Cerebellar nuclear complex (tissue), 1 donor: Measurements from ENCODE around the gene HES3.

ENCODE experiments used
- DNase-seq, 2 experiments: peaks; one replicate each; lab custom pipeline; 2025; lab: John Stamatoyannopoulos, UW

The HES3 gene, protein sequence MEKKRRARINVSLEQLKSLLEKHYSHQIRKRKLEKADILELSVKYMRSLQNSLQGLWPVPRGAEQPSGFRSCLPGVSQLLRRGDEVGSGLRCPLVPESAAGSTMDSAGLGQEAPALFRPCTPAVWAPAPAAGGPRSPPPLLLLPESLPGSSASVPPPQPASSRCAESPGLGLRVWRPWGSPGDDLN

GRCh38 chr1:6243993-6244392 lies at the start of gene HES3:
Gene HES3, plus strand, starts transcription at chr1:6244179. Its CDS starts 187 bp downstream, at chr1:6244366.
- DNase-seq, result no peak

DNA sequence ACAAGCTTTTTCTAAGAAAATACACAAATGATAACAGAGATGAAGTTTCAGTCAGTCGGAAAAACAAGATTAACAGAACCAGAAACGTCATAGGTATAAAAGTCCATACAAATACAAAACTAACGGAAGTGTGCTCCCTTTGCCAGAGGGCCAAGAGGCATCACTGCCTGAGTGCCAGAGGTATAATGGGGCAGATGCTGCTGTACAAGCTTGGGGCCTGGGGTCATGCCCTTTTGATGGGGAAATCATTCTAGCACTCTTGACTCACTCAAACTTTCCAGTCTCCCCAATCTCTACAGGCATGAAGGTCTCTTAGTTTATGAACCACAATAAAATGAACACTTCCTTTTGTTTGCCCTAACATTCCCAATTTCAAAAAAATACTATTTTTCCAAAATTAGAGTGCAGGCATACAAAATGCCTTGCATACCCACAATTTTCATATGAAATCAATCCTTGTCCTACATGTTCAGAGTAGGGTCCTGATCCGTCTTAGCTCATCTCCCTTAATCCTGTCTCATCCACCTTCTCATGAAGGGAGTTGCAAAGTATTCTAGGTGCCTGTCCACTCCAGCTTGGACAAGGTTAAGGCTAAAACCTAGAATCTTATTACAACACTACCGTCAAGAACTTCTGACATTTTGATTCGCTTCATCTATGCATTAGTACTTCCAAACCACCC lies 46.1 kb upstream of the HES3 start:
- DNase-seq, result no peak

GRCh38 chr1:6198646-6199297 lies 45.2 kb upstream of the HES3 start:
- DNase-seq, result no peak

DNA sequence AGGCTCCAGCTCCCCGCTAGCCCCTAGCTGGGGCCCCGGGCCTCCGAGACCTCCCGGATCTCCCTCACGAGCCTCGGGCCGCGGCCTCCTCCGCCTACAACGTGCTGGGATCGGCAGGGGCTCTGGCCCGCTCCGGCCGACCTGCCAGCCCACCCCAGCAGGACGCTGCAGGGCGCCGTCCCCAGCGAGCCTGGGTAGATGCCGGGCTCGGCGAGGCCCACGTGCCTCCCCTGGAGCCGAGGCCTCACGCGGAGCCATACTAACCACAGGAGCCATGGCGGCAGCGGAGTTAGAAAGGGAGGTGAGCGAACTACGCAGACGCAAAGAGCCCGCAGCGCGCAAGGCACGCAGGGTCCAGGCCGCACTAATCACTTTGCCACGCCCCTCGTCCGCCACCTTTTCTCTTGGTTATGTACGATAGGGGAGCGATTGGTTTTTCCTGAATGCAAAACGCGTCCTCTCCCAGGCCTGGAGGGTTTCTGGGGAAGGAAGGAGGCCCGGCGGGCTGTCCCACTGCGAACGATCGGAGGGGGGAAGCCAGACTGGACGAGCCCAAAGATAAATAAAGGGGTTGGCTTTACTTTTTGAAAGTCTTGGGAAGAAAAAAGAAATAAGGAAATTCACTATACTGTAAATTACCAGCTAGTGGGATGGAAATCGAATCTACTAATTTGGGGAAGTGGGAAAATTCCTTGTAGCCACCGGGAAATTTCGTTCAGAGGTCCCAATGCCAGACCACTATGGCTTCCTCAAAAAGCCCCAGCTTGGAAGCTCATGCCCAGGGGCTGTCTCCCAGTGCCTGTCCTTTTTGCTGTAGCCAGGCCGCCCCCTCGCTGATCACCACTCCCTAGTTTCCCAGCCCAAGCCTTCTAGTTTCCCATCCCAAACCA lies 44.4 kb upstream of the HES3 start, which contains the start of gene RPL22:
Gene RPL22 (minus strand): TSS at position 298 of the 890 bp plus-strand sequence. CDS start 22 bp downstream, at position 276.
- DNase-seq, result peak; percentile 86 to 89

- no peak for DNase-seq
Measured at GRCh38 chr1:6200188-6200809, 43.7 kb upstream of the HES3 start.

GRCh38 chr1:6202256-6202655 lies 41.7 kb upstream of the HES3 start:
- DNase-seq, result no peak

- no peak for DNase-seq
Measured at GRCh38 chr1:6205849-6206519, 38.0 kb upstream of the HES3 start, which contains the start of gene RNF207. Gene RNF207, plus strand, starts transcription at chr1:6206119. Its CDS starts 417 bp downstream, at chr1:6206536.

DNA sequence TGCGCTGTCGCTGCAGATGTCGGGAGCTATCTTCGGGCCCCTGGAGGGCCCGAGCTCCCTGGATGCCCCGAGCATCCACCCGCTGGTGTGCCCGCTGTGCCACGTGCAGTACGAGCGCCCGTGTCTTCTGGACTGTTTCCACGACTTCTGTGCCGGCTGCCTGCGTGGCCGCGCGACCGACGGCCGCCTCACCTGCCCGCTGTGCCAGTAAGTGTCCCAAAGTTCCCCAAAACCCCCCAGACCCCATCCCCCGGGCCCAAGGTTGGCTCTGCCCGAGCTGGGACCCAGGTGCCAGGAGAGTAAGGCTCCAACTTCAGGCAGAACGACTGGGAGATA lies 37.5 kb upstream of the HES3 start:
- no peak for DNase-seq

- DNase-seq, result no peak
Measured at GRCh38 chr1:6207075-6207885, 36.7 kb upstream of the HES3 start.

DNA sequence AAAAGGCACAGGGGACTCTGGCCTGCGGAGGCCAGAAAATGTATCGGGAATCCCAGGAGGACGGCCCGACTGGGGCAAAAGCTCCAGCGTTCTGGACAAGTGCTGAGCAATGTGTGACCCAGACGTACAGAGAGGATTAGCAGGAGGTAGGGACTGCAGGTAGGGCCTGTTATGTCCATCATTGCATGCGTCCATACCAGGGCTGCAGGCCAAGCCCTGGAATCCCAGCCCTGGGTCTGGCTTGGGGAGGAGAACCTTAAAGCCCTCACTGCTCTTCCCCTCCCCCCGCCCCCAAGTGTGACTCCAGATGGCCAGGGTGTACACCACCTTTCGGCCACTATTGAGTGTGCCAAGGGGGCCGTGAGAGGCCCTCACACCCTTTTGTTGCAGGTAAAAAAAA lies 36.1 kb upstream of the HES3 start:
- DNase-seq, result no peak

DNA sequence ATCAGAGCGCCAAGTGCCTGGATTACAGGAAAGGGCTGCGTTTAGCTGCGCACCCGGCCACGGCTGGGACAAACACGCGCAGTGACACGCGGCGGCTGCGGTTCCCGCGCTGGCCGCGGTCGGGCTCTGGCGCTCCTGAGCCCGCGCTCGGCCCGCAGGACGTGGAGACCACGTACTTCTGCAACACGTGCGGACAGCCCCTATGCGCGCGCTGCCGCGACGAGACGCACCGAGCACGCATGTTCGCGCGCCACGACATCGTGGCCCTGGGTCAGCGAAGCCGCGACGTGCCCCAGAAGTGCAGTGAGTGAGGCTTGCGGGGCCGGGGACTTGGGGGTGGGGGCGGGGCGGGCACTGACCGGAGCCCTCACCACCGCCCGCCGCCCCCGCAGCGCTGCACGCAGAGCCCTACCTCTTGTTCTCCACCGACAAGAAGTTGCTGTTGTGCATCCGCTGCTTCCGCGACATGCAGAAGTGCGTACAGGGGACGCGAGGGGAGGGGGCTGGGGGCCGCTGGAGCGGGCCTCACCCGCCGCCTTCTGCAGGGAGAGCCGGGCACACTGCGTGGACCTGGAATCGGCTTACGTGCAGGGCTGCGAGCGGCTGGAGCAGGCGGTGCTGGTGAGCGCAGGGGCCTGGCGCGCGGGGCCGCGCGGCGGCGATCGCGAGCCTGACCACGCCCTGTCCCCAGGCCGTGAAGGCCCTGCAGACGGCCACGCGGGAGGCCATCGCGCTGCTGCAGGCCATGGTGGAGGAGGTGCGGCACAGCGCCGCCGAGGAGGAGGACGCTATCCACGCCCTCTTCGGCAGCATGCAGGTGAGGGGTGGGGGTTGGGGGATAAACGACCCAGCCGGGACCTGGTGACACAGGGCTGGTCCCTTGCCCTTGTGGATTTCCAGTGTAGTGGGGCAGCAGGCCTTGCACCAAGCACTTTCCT lies 35.0 kb upstream of the HES3 start:
- no peak for DNase-seq

- DNase-seq, result no peak
Measured at GRCh38 chr1:6209661-6210580, 34.1 kb upstream of the HES3 start.

DNA sequence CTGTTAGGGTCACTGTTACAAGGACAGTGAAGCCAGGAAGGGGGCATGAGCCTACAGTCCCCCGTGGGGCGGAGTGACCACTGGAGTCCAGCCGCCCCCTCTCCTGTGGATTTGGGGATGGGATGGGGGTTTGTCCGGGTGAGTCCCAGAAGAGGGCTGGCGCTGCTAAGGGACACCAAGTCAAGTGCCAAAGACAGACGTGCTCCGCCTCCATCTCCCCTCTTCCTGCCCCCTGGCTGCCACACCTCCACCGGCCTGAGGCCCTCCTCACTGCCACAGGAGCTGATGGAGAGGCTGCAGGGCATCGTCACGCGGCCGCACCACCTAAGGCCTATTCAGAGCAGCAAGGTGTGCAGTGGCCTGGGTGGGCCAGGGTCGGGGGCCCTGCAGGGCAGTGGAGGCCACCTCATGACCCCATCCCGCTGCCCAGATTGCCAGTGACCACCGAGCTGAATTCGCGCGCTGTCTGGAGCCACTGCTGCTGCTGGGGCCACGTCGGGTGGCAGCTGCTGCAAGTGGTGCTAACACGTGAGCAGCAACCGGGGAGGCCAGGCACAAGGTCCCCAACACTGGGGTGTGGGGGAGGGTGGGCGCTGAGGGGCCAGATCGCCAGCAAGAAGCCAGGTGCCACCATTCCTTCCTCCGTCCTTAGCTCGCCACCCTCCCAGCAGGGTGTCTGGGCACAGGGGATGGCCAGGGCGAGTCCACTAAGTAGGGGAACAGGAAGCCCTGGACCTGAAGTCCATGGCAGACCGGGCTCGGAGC lies 33.2 kb upstream of the HES3 start:
- no peak for DNase-seq

GRCh38 chr1:6211731-6212130 lies 32.2 kb upstream of the HES3 start:
- no peak for DNase-seq

DNA sequence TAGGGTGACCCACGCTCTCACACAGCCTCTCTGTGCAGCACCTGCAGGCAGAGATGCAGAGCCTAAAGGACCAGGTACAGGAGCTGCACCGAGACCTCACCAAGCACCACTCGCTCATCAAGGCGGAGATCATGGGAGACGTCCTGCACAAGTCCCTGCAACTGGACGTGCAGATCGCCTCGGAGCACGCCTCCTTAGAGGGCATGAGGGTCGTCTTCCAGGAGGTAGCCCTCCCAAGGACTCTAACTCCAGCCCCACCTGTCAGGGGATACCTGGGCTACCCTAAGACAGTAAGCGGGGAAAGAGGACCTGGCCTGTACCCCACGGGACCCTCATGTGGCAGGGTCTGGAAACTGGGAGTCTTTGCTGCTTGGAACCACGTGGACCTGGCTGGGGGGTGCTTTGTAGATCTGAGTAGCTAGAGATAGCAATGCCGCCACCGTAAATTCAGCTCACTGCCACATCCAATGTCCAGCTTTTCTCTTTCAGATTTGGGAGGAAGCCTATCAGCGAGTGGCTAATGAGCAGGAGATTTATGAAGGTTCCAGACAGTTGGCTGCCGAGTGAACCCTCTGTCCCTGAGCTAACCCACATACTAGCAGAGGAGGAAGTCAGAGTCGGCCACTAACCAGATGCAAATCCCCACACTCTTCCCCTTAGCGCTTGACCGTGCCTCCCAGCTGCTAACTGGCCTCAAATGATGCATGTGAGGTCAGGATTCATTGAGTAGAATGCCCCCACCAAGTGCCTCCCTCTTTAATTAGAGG lies 31.6 kb upstream of the HES3 start:
- DNase-seq, result no peak

DNA sequence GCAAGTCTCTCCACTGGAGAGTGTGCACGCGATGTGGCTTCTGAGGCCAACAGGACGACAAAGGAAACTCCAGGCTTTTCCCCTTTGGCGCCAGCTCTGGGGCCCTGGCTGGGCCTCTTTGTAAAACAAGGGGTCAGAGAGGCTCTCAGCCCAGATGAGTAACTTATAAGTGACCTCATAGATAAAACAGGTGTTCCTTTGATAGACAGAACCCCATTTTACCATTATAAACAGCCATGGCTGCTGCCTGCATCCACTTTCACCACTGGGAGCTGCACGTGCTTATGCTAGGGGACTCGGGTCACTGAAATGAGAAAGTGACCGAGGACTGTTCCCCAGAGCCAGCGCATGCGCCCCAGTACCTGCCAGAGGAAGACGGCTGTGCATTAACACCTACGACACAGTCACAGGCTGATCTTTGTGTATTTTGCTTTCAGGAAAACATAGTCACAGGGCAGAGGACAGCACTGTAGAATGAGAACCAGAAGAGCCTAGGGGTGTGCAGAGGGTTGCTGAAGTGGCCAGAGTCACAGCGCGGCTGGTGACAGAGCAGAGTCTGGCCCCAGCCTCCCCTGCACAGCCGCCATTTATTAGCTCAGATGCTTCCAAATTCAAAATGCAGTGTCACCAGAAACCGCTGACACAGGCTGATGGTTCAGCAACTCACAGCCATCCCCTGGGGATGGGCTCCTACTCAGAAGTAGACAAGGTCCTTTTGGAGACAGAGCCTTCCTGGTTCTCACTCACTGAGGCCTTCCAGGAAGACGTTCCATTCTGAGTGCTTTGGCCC lies 25.4 kb upstream of the HES3 start:
- DNase-seq, result no peak
